Liver (tissue), 9 donors: ENCODE results near the gene FAM107A. TPM values are rescaled to one million over a fixed set of nuclear protein-coding genes. Genes with fewer than 3 reads are reported as not detected.

Experiments
- DNase-seq: peaks from one replicate; pipeline ENCODE4 v3.0.0-alpha.2; 2017; ENCODE audit warnings: low spot score
- H3K27ac ChIP-seq, 2 donors: one replicate each; pipeline ENCODE4 v1.7.0; 2013; ENCODE audit warnings: inconsistent platforms in 2 of 2, low read length in 2 of 2, control low read depth in 1 of 2, low read depth in 1 of 2, mild to moderate bottlenecking in 1 of 2
- H3K27me3 ChIP-seq, 4 donors: one replicate each; pipeline versions ENCODE4 v1.6.1 to v1.7.0; 2013; ENCODE audit warnings: low read length in 3 of 4, inconsistent platforms in 1 of 4, mild to moderate bottlenecking in 1 of 4, moderate library complexity in 1 of 4; ENCODE audit not compliant: control insufficient read depth in 4 of 4, insufficient read depth in 4 of 4
- H3K36me3 ChIP-seq, 4 donors: one replicate each; pipeline versions ENCODE4 v1.6.1 to v1.7.0; 2013; ENCODE audit warnings: low read length in 3 of 4, mild to moderate bottlenecking in 3 of 4, low read depth in 1 of 4, moderate library complexity in 1 of 4; ENCODE audit not compliant: control insufficient read depth in 4 of 4, insufficient read depth in 3 of 4
- H3K4me1 ChIP-seq, 4 donors: one replicate each; pipeline versions ENCODE4 v1.6.1 to v1.7.0; 2013; ENCODE audit warnings: low read length in 3 of 4, mild to moderate bottlenecking in 3 of 4, moderate library complexity in 1 of 4; ENCODE audit not compliant: control insufficient read depth in 4 of 4, insufficient read depth in 4 of 4
- H3K4me3 ChIP-seq, 3 donors: one replicate each; pipeline versions ENCODE4 v1.6.1 to v1.7.0; 2013; ENCODE audit warnings: low read length in 3 of 3, control low read depth in 1 of 3, low read depth in 1 of 3, mild to moderate bottlenecking in 1 of 3
- H3K9ac ChIP-seq, 2 donors: one replicate each; pipeline ENCODE4 v1.7.0; 2013; ENCODE audit warnings: low read length in 2 of 2, mild to moderate bottlenecking in 2 of 2, moderate library complexity in 2 of 2, control low read depth in 1 of 2, low read depth in 1 of 2
- H3K9me3 ChIP-seq, 4 donors: one replicate each; pipeline versions ENCODE4 v1.6.1 to v1.7.0; 2013; ENCODE audit warnings: low read length in 3 of 4; ENCODE audit not compliant: control insufficient read depth in 4 of 4
- FOXA1 ChIP-seq: IDR thresholded peaks from 2 replicates; pipeline ENCODE4 v1.6.1; 2016; ENCODE audit warnings: antibody characterized with exemption
- FOXA2 ChIP-seq: IDR thresholded peaks from 2 replicates; pipeline ENCODE4 v1.6.1; 2016; ENCODE audit warnings: antibody characterized with exemption
- HNF4A ChIP-seq, 2 donors: conservative IDR thresholded peaks; 2 replicates each; pipeline ENCODE4 v1.6.1; 2016; ENCODE audit warnings: antibody characterized with exemption in 2 of 2, mild to moderate bottlenecking in 2 of 2
- HNF4G ChIP-seq: IDR thresholded peaks from 2 replicates; pipeline ENCODE4 v1.6.1; 2016; ENCODE audit warnings: antibody characterized with exemption
- JUND ChIP-seq, 2 donors: IDR thresholded peaks; 2 replicates each; pipeline ENCODE4 v1.6.1; 2016; ENCODE audit warnings: antibody characterized with exemption in 2 of 2
- MAX ChIP-seq: IDR thresholded peaks from 2 replicates; pipeline ENCODE4 v1.6.1; 2016; ENCODE audit warnings: antibody characterized with exemption
- NR2F2 ChIP-seq: IDR thresholded peaks from 2 replicates; pipeline ENCODE4 v1.6.1; 2016; ENCODE audit warnings: antibody characterized with exemption
- RAD21 ChIP-seq, 2 donors: IDR thresholded peaks; 2 replicates each; pipeline ENCODE4 v1.6.1; 2016; ENCODE audit warnings: antibody characterized with exemption in 2 of 2, mild to moderate bottlenecking in 2 of 2
- REST ChIP-seq: IDR thresholded peaks from 2 replicates; pipeline ENCODE4 v1.6.1; 2016; ENCODE audit warnings: antibody characterized with exemption, mild to moderate bottlenecking
- RXRA ChIP-seq, 2 donors: IDR thresholded peaks; 2 replicates each; pipeline ENCODE4 v1.6.1; 2017 to 2018; ENCODE audit warnings: antibody characterized with exemption in 2 of 2, mild to moderate bottlenecking in 1 of 2
- SP1 ChIP-seq: IDR thresholded peaks from 2 replicates; pipeline ENCODE4 v1.6.1; 2018; ENCODE audit warnings: antibody characterized with exemption, mild to moderate bottlenecking
- TAF1 ChIP-seq: conservative IDR thresholded peaks from 2 replicates; pipeline ENCODE4 v1.6.1; 2016; ENCODE audit warnings: antibody characterized with exemption, mild to moderate bottlenecking
- YY1 ChIP-seq: IDR thresholded peaks from 2 replicates; pipeline ENCODE4 v1.6.1; 2016; ENCODE audit warnings: antibody characterized with exemption, mild to moderate bottlenecking
- ZBTB33 ChIP-seq: IDR thresholded peaks from 2 replicates; pipeline ENCODE4 v1.6.1; 2016; ENCODE audit warnings: antibody characterized with exemption
- WGBS: extraction: QIAGEN DNeasy Blood & Tissue Kit; methylation state at CpG from one replicate; pipeline ENCODE4 v1.1.7; 2013; 5-methylcytosine and 5-hydroxymethylcytosine counted together
- polyA plus RNA-seq, 2 donors: library from polyadenylated mRNA; stranded (reverse) in 1 of 2; unstranded in 1 of 2; fragments of 200-250 nt in 1 of 2; fragments of >200 nt in 1 of 2; fragmentation: Nextera tagmentation in 1 of 2; extraction: Ambion mirVana in 1 of 2; gene quantifications; one replicate each; pipeline versions ENCODE4 v1.2.1 to v1.2.3, GENCODE V29; 2013 to 2015
- total RNA-seq, 2 donors: library from RNA; depleted of rRNA; stranded (reverse); fragments of >200 nt; gene quantifications; one replicate each; pipeline ENCODE4 v1.2.3, GENCODE V29; 2014
- TF ChIP-seq, protein P1 (sequence below): fragments of 150-350 bp; IDR thresholded peaks from 2 replicates; pipeline ENCODE4 v1.5.1; 2017; ENCODE audit warnings: improper control_type of control experiment, low read depth, low read length; ENCODE audit not compliant: missing input control
- TF ChIP-seq, protein P2 (sequence below): IDR thresholded peaks from 2 replicates; pipeline ENCODE4 v1.6.1; 2016; ENCODE audit warnings: antibody characterized with exemption
- donor health status: healthy.
- donor health status: healthy.
- donor health status: healthy.
- donor health status: healthy.
- donor health status: healthy.

FAM107A gene
- total and polyA plus RNA-seq, 4 donors: 0.05 to 4.7 (median 1.4) TPM

- DNase-seq: no peak
- Histone ChIP-seq H3K27ac (no peak overlapping the region), H3K4me1 (peaks cover 0 to 13% (median 6%) of the 10 kb centered on the region in 4 donors), H3K36me3 (no peaks in the 10 kb centered on the region), H3K9me3 (no peaks in the 10 kb centered on the region), H3K4me3 (no peak overlapping the region), H3K27me3 (no peaks in the 10 kb centered on the region), H3K9ac (no peak overlapping the region)
- 93% methylated on average over 13 of the region's 13 CpGs for WGBS
- no peak for TF ChIP-seq RAD21 (IDR thresholded peaks at IDR 0.05)
These were observed 5.1 kb downstream of the FAM107A start for GRCh38 chr3:58572013-58572633.

DNA sequence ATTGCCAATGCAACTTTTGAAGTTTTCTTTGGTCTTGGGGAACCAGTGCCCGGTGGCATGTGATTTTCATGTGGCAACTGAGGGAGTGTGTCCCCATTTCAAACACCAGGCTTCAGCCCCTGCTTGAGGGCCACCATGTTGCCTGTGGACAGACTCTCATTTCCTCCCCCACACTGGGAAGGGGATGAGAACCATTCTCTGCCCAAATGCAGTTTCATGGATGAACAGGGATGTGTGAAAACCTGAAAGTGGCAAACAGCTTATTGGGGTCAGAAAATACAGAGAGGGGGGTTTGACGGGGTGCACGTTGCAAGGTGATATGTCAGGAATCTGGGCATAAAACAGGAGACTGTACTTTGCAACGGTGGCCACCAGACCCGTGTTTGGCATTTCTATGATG lies 6.3 kb downstream of the FAM107A start:
- Histone ChIP-seq H3K27me3 (no peaks in the 10 kb centered on the region), H3K9me3 (no peaks in the 10 kb centered on the region), H3K4me3 (no peak overlapping the region), H3K27ac (no peak overlapping the region), H3K4me1 (peaks cover 0 to 12% (median 6%) of the 10 kb centered on the region in 4 donors), H3K36me3 (no peaks in the 10 kb centered on the region), H3K9ac (no peak overlapping the region)
- DNase-seq: no peak
- TF ChIP-seq HNF4G (no peak), FOXA2 (no peak), MAX (no peak), NR2F2 (no peak), TAF1 (no peak), YY1 (no peak), HNF4A (conservative IDR thresholded peaks at IDR 0.05) (no peak), ZBTB33 (no peak), FOXA1 (no peak), REST (no peak), RAD21 (IDR thresholded peaks at IDR 0.05) (no peak), JUND (IDR thresholded peaks at IDR 0.05) (no peak), RXRA (IDR thresholded peaks at IDR 0.05) (no peak), SP1 (no peak)
- TF ChIP-seq, protein P1, sequence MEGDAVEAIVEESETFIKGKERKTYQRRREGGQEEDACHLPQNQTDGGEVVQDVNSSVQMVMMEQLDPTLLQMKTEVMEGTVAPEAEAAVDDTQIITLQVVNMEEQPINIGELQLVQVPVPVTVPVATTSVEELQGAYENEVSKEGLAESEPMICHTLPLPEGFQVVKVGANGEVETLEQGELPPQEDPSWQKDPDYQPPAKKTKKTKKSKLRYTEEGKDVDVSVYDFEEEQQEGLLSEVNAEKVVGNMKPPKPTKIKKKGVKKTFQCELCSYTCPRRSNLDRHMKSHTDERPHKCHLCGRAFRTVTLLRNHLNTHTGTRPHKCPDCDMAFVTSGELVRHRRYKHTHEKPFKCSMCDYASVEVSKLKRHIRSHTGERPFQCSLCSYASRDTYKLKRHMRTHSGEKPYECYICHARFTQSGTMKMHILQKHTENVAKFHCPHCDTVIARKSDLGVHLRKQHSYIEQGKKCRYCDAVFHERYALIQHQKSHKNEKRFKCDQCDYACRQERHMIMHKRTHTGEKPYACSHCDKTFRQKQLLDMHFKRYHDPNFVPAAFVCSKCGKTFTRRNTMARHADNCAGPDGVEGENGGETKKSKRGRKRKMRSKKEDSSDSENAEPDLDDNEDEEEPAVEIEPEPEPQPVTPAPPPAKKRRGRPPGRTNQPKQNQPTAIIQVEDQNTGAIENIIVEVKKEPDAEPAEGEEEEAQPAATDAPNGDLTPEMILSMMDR: no peak
- TF ChIP-seq, protein P2, sequence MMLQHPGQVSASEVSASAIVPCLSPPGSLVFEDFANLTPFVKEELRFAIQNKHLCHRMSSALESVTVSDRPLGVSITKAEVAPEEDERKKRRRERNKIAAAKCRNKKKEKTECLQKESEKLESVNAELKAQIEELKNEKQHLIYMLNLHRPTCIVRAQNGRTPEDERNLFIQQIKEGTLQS: no peak
- whole genome bisulfite sequencing: 88% methylated on average over 5 of the region's 5 CpGs
